Chondrocyte (in vitro differentiated cells): ENCODE data around the gene AGRN. TPM values are rescaled to one million over a fixed set of nuclear protein-coding genes. Genes with fewer than 3 reads are reported as not detected.

ENCODE experiments used
- DNase-seq: peaks from one replicate; pipeline ENCODE4 v3.0.0; 2021; ENCODE audit warnings: mixed read lengths, low spot score
- H3K27ac Mint-ChIP-seq: one replicate; pipeline ENCODE4 v1.8.0; 2021; ENCODE audit warnings: mild to moderate bottlenecking, moderate library complexity, mixed read lengths; ENCODE audit not compliant: unreplicated experiment
- H3K27me3 Mint-ChIP-seq: 2 replicates; pipeline ENCODE4 v1.8.0; 2021; ENCODE audit warnings: low read depth, mixed read lengths
- H3K36me3 Mint-ChIP-seq: 2 replicates; pipeline ENCODE4 v1.8.0; 2021; ENCODE audit warnings: low read depth, mixed read lengths
- H3K4me1 Mint-ChIP-seq: 2 replicates; pipeline ENCODE4 v1.8.0; 2021; ENCODE audit warnings: low read depth, mild to moderate bottlenecking, mixed read lengths
- H3K4me3 Mint-ChIP-seq: one replicate; pipeline ENCODE4 v1.8.0; 2021; ENCODE audit warnings: mild to moderate bottlenecking, moderate library complexity, mixed read lengths; ENCODE audit not compliant: unreplicated experiment
- H3K9me3 Mint-ChIP-seq: 2 replicates; pipeline ENCODE4 v1.8.0; 2021; ENCODE audit warnings: low read depth, mixed read lengths
- CTCF ChIP-seq: fragments of 200-600 bp; sonication (generic); IDR thresholded peaks from 2 replicates; pipeline ENCODE4 v1.5.0; 2021; ENCODE audit warnings: antibody characterized with exemption, mild to moderate bottlenecking, moderate library complexity
- total RNA-seq: library from RNA; stranded (reverse); gene quantifications from 3 replicates; pipeline ENCODE4 v1.2.1, GENCODE V29; 2021

Gene AGRN
- total RNA-seq, 1 donor from 2014 or later, result 221 TPM

GRCh38 chr1:1000357-1001056, 19.4 kb upstream of the AGRN start:
- H3K4me1 Mint-ChIP-seq, result peaks cover 29% of the 10 kb centered on the region
- peak overlapping the region; percentile 91 for H3K4me3 Mint-ChIP-seq
- H3K27me3 Mint-ChIP-seq, result no peaks in the 10 kb centered on the region

GRCh38 chr1:1001057-1001783, 18.7 kb upstream of the AGRN start:
- H3K36me3 Mint-ChIP-seq, result peaks cover 4% of the 10 kb centered on the region

More at GRCh38 chr1:1000357-1001056, 19.4 kb upstream of the AGRN start:
- Mint-ChIP-seq H3K27ac (peak overlapping the region; percentile 99), H3K36me3 (peaks cover 4% of the 10 kb centered on the region), H3K9me3 (no peaks in the 10 kb centered on the region)
- no peak for TF ChIP-seq CTCF
- DNase-seq, result peak; percentile 97

GRCh38 chr1:1003618-1004419, 16.1 kb upstream of the AGRN start:
- no peaks in the 10 kb centered on the region for H3K9me3 Mint-ChIP-seq
- H3K4me3 Mint-ChIP-seq, result no peak overlapping the region
- peaks cover 5% of the 10 kb centered on the region for H3K36me3 Mint-ChIP-seq
- H3K27me3 Mint-ChIP-seq, result no peaks in the 10 kb centered on the region
- H3K27ac Mint-ChIP-seq, result no peak overlapping the region
- H3K4me1 Mint-ChIP-seq, result peaks cover 23% of the 10 kb centered on the region
- no peak for DNase-seq
- TF ChIP-seq CTCF, result no peak

More at GRCh38 chr1:1001057-1001783, 18.7 kb upstream of the AGRN start:
- peaks cover 29% of the 10 kb centered on the region for H3K4me1 Mint-ChIP-seq
- no peaks in the 10 kb centered on the region for H3K27me3 Mint-ChIP-seq
- no peaks in the 10 kb centered on the region for H3K9me3 Mint-ChIP-seq
- DNase-seq, result no peak
- TF ChIP-seq CTCF, result no peak
- peak overlapping the region; percentile 99 for H3K27ac Mint-ChIP-seq
- peak overlapping the region; percentile 91 for H3K4me3 Mint-ChIP-seq

DNA sequence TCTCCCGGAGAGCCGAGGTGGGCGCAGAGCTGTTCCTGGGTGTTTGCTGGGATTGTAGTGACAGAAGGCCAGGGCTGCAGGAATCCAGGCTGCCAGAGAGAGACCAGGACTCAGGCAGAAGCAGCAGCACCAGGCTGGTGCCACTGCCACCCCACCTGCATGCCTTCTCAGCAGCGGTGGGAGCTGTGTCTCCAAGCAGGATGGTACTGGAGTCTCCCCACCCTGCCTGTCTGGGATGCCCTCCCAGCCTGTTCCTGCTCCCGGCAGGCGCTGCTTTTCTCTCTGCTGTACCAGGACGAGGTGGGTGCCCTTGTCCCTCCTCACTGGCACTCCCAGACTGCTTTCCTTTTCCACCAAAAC, 15.5 kb upstream of the AGRN start:
- Mint-ChIP-seq H3K9me3 (no peaks in the 10 kb centered on the region), H3K27ac (peak overlapping the region; percentile 86), H3K27me3 (no peaks in the 10 kb centered on the region), H3K4me1 (peaks cover 23% of the 10 kb centered on the region), H3K4me3 (no peak overlapping the region), H3K36me3 (peaks cover 7% of the 10 kb centered on the region)
- TF ChIP-seq CTCF, result no peak
- DNase-seq, result no peak
